NCI-H748 (cell line): ENCODE data around the gene TBC1D9.

Experiments used
- DNase-seq: peaks from one replicate; lab custom pipeline; 2025; ENCODE audit not compliant: unreplicated experiment; lab: John Stamatoyannopoulos, UW

Gene TBC1D9

GRCh38 chr4:140622333-140622958 lies 133.7 kb downstream of the TBC1D9 start:
- no peak for DNase-seq

- DNase-seq: no peak
These were observed 135.0 kb downstream of the TBC1D9 start for GRCh38 chr4:140621161-140621560.

- DNase-seq: no peak
These were observed 138.5 kb downstream of the TBC1D9 start for GRCh38 chr4:140617499-140618248.

GRCh38 chr4:140615451-140615850 lies 140.7 kb downstream of the TBC1D9 start:
- DNase-seq: no peak

- DNase-seq: no peak
These were observed 143.8 kb downstream of the TBC1D9 start for GRCh38 chr4:140612357-140612756.

- DNase-seq: no peak
These were observed 144.3 kb downstream of the TBC1D9 start for GRCh38 chr4:140611854-140612253.

GRCh38 chr4:140609548-140610425 lies 146.4 kb downstream of the TBC1D9 start:
- peak; percentile 50 for DNase-seq

- no peak for DNase-seq
These were observed 148.3 kb downstream of the TBC1D9 start for GRCh38 chr4:140607852-140608251.

- DNase-seq: no peak
These were observed 151.6 kb downstream of the TBC1D9 start for GRCh38 chr4:140604544-140604943.

- DNase-seq: peak; percentile 4
These were observed 152.9 kb downstream of the TBC1D9 start for GRCh38 chr4:140603286-140603685.

GRCh38 chr4:140602714-140603113 lies 153.5 kb downstream of the TBC1D9 start:
- no peak for DNase-seq

GRCh38 chr4:140600408-140600807 lies 155.8 kb downstream of the TBC1D9 start:
- DNase-seq: no peak

- peak; percentile 71 for DNase-seq
These were observed 161.1 kb downstream of the TBC1D9 start for GRCh38 chr4:140595065-140595464.

- no peak for DNase-seq
These were observed 171.7 kb downstream of the TBC1D9 start for GRCh38 chr4:140584439-140584838.

- no peak for DNase-seq
These were observed 175.1 kb downstream of the TBC1D9 start for GRCh38 chr4:140581078-140581477.

- DNase-seq: peak; percentile 76
These were observed 176.9 kb downstream of the TBC1D9 start for GRCh38 chr4:140579278-140579677.

- DNase-seq: no peak
These were observed 180.7 kb downstream of the TBC1D9 start for GRCh38 chr4:140575489-140575888.

- DNase-seq: no peak
These were observed 184.6 kb downstream of the TBC1D9 start for GRCh38 chr4:140571620-140572019.
